Tibial artery (tissue), 4 donors: ENCODE measurements around the gene ARNT2.

Experiments used
- DNase-seq, 2 donors: peaks; one replicate each; pipeline ENCODE4 v3.0.0-alpha.2; 2019
- H3K27ac ChIP-seq, 2 donors: fragments of 200-600 bp; sonication (generic) in 1 of 2; 1 replicate in 1 of 2; 2 replicates in 1 of 2; pipeline ENCODE4 v1.5.1; 2018 to 2019; ENCODE audit warnings: mild to moderate bottlenecking in 1 of 2
- H3K27me3 ChIP-seq, 2 donors: fragments of 200-600 bp; sonication (generic) in 1 of 2; one replicate each; pipeline versions ENCODE4 v1.5.1 to v1.6.0; 2016 to 2019
- H3K36me3 ChIP-seq, 3 donors: fragments of 200-600 bp; sonication (generic) in 2 of 3; one replicate each; pipeline ENCODE4 v1.5.1; 2016 to 2019; ENCODE audit warnings: mild to moderate bottlenecking in 2 of 3
- H3K4me1 ChIP-seq, 4 donors: fragments of 200-600 bp; sonication (generic) in 2 of 4; 1 replicate in 3 of 4; 2 replicates in 1 of 4; pipeline ENCODE4 v1.5.1; 2016 to 2019
- H3K4me3 ChIP-seq, 2 donors: fragments of 200-600 bp; sonication (generic) in 1 of 2; 1 replicate in 1 of 2; 2 replicates in 1 of 2; pipeline ENCODE4 v1.5.1; 2018 to 2019; ENCODE audit warnings: mild to moderate bottlenecking in 2 of 2
- H3K9me3 ChIP-seq, 3 donors: fragments of 200-600 bp; sonication (generic) in 1 of 3; one replicate each; pipeline ENCODE4 v1.5.1; 2016 to 2019
- CTCF ChIP-seq, 2 experiments: fragments of 200-600 bp in 1 of 2; fragments of 450-650 bp in 1 of 2; IDR thresholded peaks; one replicate each; pipeline ENCODE4 v1.5.1; 2017 to 2019; ENCODE audit warnings: antibody characterized with exemption in 2 of 2, mild to moderate bottlenecking in 1 of 2, moderate library complexity in 1 of 2
- intact Hi-C: fragments of 100-400 bp; cut with DNase I; formaldehyde crosslinking; loops from one replicate; pipeline ENCODE4 v1.15.0; 2023; ENCODE audit warnings: low total_unique reads

The ARNT2 gene

GRCh38 chr15:80495401-80495942, 91.3 kb downstream of the ARNT2 start:
- no peak for DNase-seq
- H3K4me3 ChIP-seq, result no peak overlapping the region
- no peaks in the 10 kb centered on the region for H3K36me3 ChIP-seq
- H3K4me1 ChIP-seq, result peaks cover 0 to 27% (median 2%) of the 10 kb centered on the region in 4 donors
- intact Hi-C loops, result no loop called here
- H3K27me3 ChIP-seq, result no peaks in the 10 kb centered on the region
- H3K27ac ChIP-seq, result peak overlapping the region in 1 of 2 donors; percentile 37
- no peaks in the 10 kb centered on the region for H3K9me3 ChIP-seq
- no peak for TF ChIP-seq CTCF (IDR thresholded peaks at IDR 0.05)

GRCh38 chr15:80496096-80496495, 91.9 kb downstream of the ARNT2 start:
- Histone ChIP-seq H3K9me3 (no peaks in the 10 kb centered on the region), H3K36me3 (no peaks in the 10 kb centered on the region), H3K4me1 (peaks cover 0 to 27% (median 2%) of the 10 kb centered on the region in 4 donors), H3K27ac (no peak overlapping the region), H3K27me3 (no peaks in the 10 kb centered on the region), H3K4me3 (no peak overlapping the region)
- intact Hi-C loops, result no loop called here
- no peak for TF ChIP-seq CTCF (IDR thresholded peaks at IDR 0.05)
- DNase-seq, result no peak

GRCh38 chr15:80497221-80497620, 93.0 kb downstream of the ARNT2 start:
- no peak for DNase-seq
- intact Hi-C loops, result no loop called here
- H3K4me3 ChIP-seq, result no peak overlapping the region
- no peaks in the 10 kb centered on the region for H3K27me3 ChIP-seq
- TF ChIP-seq CTCF (IDR thresholded peaks at IDR 0.05), result no peak
- no peak overlapping the region for H3K27ac ChIP-seq
- H3K9me3 ChIP-seq, result no peaks in the 10 kb centered on the region
- no peaks in the 10 kb centered on the region for H3K36me3 ChIP-seq
- H3K4me1 ChIP-seq, result peaks cover 0 to 27% (median 2%) of the 10 kb centered on the region in 4 donors

- no peak for TF ChIP-seq CTCF (IDR thresholded peaks at IDR 0.05)
- Histone ChIP-seq H3K27me3 (no peaks in the 10 kb centered on the region), H3K4me3 (no peak overlapping the region), H3K27ac (no peak overlapping the region), H3K36me3 (peaks cover 0 to 5% (median 0%) of the 10 kb centered on the region in 3 donors), H3K9me3 (no peaks in the 10 kb centered on the region), H3K4me1 (peaks cover 0 to 26% (median 2%) of the 10 kb centered on the region in 4 donors)
- DNase-seq, result no peak
- intact Hi-C loops, result no loop called here
These were observed 94.5 kb downstream of the ARNT2 start for GRCh38 chr15:80498652-80499051.

GRCh38 chr15:80500021-80500420, 95.8 kb downstream of the ARNT2 start:
- DNase-seq, result no peak
- Histone ChIP-seq H3K27ac (no peak overlapping the region), H3K27me3 (no peaks in the 10 kb centered on the region), H3K36me3 (peaks cover 0 to 9% (median 0%) of the 10 kb centered on the region in 3 donors), H3K4me1 (peaks cover 0 to 12% (median 0%) of the 10 kb centered on the region in 4 donors), H3K9me3 (no peaks in the 10 kb centered on the region), H3K4me3 (no peak overlapping the region)
- no peak for TF ChIP-seq CTCF (IDR thresholded peaks at IDR 0.05)
- intact Hi-C loops, result no loop called here

GRCh38 chr15:80501476-80501875, 97.3 kb downstream of the ARNT2 start:
- intact Hi-C loops, result no loop called here
- Histone ChIP-seq H3K9me3 (no peaks in the 10 kb centered on the region), H3K27ac (no peak overlapping the region), H3K36me3 (peaks cover 0 to 9% (median 0%) of the 10 kb centered on the region in 3 donors), H3K4me1 (no peaks in the 10 kb centered on the region), H3K4me3 (no peak overlapping the region), H3K27me3 (no peaks in the 10 kb centered on the region)
- DNase-seq, result no peak
- TF ChIP-seq CTCF (IDR thresholded peaks at IDR 0.05), result no peak
